Breast epithelium (tissue), 4 donors: ENCODE measurements around the gene RBM39. TPM values are rescaled to one million over a fixed set of nuclear protein-coding genes. Genes with fewer than 3 reads are reported as not detected.
"Not testable (repeated sequence)": the region's sequence is repeated elsewhere in the genome, so short reads cannot be mapped to it uniquely, and the experiment has no call there.

Source experiments
- DNase-seq, 2 donors: peaks; one replicate each; pipeline ENCODE4 v3.0.0-alpha.2; 2019; ENCODE audit warnings: low spot score in 2 of 2
- H3K27ac ChIP-seq, 2 donors: fragments of 200-600 bp; sonication (generic) in 1 of 2; one replicate each; pipeline ENCODE4 v1.5.1; 2016 to 2019; ENCODE audit warnings: mild to moderate bottlenecking in 1 of 2
- H3K27me3 ChIP-seq, 2 donors: fragments of 200-600 bp; sonication (generic) in 1 of 2; one replicate each; pipeline versions ENCODE4 v1.5.1 to v1.6.0; 2017 to 2019; ENCODE audit warnings: control low read depth in 1 of 2, mild to moderate bottlenecking in 1 of 2
- H3K36me3 ChIP-seq: fragments of 200-600 bp; one replicate; pipeline ENCODE4 v1.5.1; 2019
- H3K4me1 ChIP-seq, 2 donors: fragments of 200-600 bp; sonication (generic); one replicate each; pipeline ENCODE4 v1.5.1; 2016 to 2019; ENCODE audit warnings: control low read depth in 1 of 2
- H3K4me3 ChIP-seq, 3 donors: fragments of 200-600 bp; sonication (generic); 1 replicate in 2 of 3; 2 replicates in 1 of 3; pipeline ENCODE4 v1.5.1; 2016 to 2019; ENCODE audit warnings: mild to moderate bottlenecking in 3 of 3, moderate library complexity in 2 of 3
- H3K9me3 ChIP-seq, 2 donors: fragments of 200-600 bp; sonication (generic) in 1 of 2; one replicate each; pipeline ENCODE4 v1.5.1; 2016 to 2019; ENCODE audit warnings: control low read depth in 1 of 2
- CTCF ChIP-seq, 3 donors: fragments of 450-650 bp; IDR thresholded peaks; one replicate each; pipeline ENCODE4 v1.5.1; 2016 to 2017; ENCODE audit warnings: antibody characterized with exemption in 3 of 3, mild to moderate bottlenecking in 3 of 3, moderate library complexity in 3 of 3
- POLR2A ChIP-seq: fragments of 450-650 bp; IDR thresholded peaks from one replicate; pipeline ENCODE4 v1.6.1; 2016; ENCODE audit warnings: antibody characterized with exemption, mild to moderate bottlenecking, moderate library complexity
- POLR2AphosphoS5 ChIP-seq, 3 donors: sonication (generic); formaldehyde crosslinking; IDR thresholded peaks; one replicate each; pipeline ENCODE4 v1.6.1; 2017; ENCODE audit warnings: antibody characterized with exemption in 3 of 3
- intact Hi-C: fragments of 100-400 bp; cut with DNase I; formaldehyde crosslinking; loops from one replicate; pipeline ENCODE4 v1.15.1; 2023; ENCODE audit warnings: low total_unique reads
- total RNA-seq, 3 donors: library from RNA; depleted of rRNA; stranded (reverse); fragments of >200 nt; gene quantifications; one replicate each; pipeline ENCODE4 v1.1.0, GENCODE V29; 2016

Gene RBM39
- total RNA-seq, 3 donors from 2014 or later, result 305 to 660 (median 527) TPM

GRCh38 chr20:35710884-35711587 lies 31.0 kb downstream of the RBM39 start:
- no peak for TF ChIP-seq POLR2AphosphoS5 (IDR thresholded peaks at IDR 0.05)
- Histone ChIP-seq H3K9me3 (no peaks in the 10 kb centered on the region), H3K4me3 (no peak overlapping the region), H3K36me3 (peaks cover 12% of the 10 kb centered on the region), H3K27me3 (no peaks in the 10 kb centered on the region), H3K27ac (peak overlapping the region in 1 of 2 donors; percentile 17), H3K4me1 (peaks cover 3 to 5% of the 10 kb centered on the region in 2 donors)
- intact Hi-C loops, result no loop called here
- no peak for DNase-seq

DNA sequence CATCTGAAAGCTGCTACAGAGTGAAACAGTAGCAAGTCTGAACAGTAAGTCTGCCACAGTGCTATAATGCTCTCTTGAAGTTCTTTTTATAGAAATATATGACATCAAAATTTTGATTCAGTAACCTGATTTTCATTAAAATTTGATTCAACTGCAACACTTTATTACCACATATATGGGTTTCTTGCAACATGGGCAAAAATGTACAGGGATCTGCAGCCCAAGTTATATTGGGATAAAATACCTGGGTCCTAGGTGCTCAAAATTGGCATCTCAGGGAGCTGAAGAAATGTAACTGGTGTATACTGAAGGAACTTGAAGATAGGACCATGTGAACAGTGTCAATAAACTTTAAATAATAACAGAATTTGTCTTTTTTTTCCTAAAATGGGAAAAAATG lies 32.0 kb downstream of the RBM39 start:
- Histone ChIP-seq H3K9me3 (no peaks in the 10 kb centered on the region), H3K27me3 (no peaks in the 10 kb centered on the region), H3K27ac (no peak overlapping the region), H3K36me3 (peaks cover 11% of the 10 kb centered on the region), H3K4me3 (no peak overlapping the region), H3K4me1 (peaks cover 3 to 5% of the 10 kb centered on the region in 2 donors)
- TF ChIP-seq POLR2AphosphoS5 (IDR thresholded peaks at IDR 0.05) (no peak), CTCF (IDR thresholded peaks at IDR 0.05) (no peak), POLR2A (no peak)
- intact Hi-C loops, result no loop called here
- no peak for DNase-seq

DNA sequence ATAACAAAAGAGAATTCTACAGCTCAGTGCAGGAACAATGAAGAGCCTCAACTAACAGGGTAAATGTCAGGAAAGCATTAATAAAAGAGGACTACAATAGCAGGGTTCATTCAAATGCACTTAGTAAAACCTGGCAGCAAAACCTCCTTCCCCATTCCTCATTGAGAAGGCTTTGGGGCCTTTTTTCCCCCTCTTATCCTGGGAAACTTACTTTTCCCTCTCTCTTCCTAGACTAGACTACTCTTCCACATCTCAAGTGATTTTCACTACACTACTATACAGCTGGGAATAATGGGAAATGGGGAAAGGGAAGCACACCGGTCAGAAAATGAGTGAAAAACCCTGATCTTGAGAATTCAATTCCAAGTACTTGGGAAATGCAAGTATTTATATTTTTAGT lies 32.8 kb downstream of the RBM39 start:
- DNase-seq, result no peak
- Histone ChIP-seq H3K27ac (no peak overlapping the region), H3K9me3 (no peaks in the 10 kb centered on the region), H3K4me1 (peaks cover 3 to 5% of the 10 kb centered on the region in 2 donors), H3K4me3 (no peak overlapping the region), H3K27me3 (no peaks in the 10 kb centered on the region), H3K36me3 (peaks cover 10% of the 10 kb centered on the region)
- TF ChIP-seq POLR2A (no peak), CTCF (IDR thresholded peaks at IDR 0.05) (no peak), POLR2AphosphoS5 (IDR thresholded peaks at IDR 0.05) (no peak)
- intact Hi-C loops, result no loop called here

DNA sequence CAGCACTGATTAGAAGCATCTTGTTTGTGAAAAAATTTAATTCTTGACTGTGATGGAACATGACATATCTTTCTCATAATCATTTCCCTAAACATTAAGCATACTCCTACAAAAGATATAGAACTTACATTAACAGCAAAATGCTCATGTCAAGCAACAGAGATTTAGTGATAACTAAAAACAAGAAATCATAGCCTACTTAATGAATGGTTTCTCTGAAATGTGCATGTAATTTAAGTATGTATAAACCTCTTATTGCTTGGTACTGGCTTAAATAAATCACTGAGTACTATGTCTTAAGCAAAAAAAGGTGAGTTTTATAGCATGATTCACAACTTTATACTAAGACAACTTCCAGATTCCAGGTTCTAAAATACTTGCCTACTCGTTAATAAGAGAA lies 33.6 kb downstream of the RBM39 start:
- Histone ChIP-seq H3K27me3 (no peaks in the 10 kb centered on the region), H3K36me3 (peaks cover 4% of the 10 kb centered on the region), H3K4me3 (no peak overlapping the region), H3K9me3 (no peaks in the 10 kb centered on the region), H3K27ac (no peak overlapping the region), H3K4me1 (peaks cover 3 to 5% of the 10 kb centered on the region in 2 donors)
- intact Hi-C loops, result no loop called here
- no peak for DNase-seq
- TF ChIP-seq POLR2AphosphoS5 (IDR thresholded peaks at IDR 0.05), result no peak
- no peak for TF ChIP-seq POLR2A
- TF ChIP-seq CTCF (IDR thresholded peaks at IDR 0.05), result no peak

- intact Hi-C loops, H3K36me3 ChIP-seq: not testable (repeated sequence)
Observed at GRCh38 chr20:35706591-35707529, 35.2 kb downstream of the RBM39 start.

DNA sequence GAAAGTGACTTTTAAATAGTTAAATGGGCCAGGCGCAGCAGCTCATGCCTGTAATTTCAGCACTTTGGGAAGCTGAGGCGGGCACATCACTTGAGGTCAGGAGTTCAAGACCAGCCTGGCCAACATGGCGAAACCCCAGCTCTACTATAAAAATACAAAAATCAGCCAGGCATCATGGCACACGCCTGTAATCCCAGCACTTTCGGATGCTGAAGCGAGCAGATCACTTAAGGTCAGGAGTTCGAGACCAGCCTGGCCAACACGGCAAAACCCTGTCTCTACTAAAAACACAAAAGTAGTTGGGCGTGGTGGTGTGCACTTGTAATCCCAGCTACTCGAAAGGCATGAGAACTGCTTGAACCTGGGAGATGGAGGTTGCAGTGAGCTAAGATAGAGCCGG lies 36.2 kb downstream of the RBM39 start:
- H3K4me3 ChIP-seq, H3K9me3 ChIP-seq, DNase-seq, intact Hi-C loops, H3K4me1 ChIP-seq, H3K27ac ChIP-seq, H3K36me3 ChIP-seq, H3K27me3 ChIP-seq: not testable (repeated sequence)

More at GRCh38 chr20:35706591-35707529, 35.2 kb downstream of the RBM39 start:
- H3K4me3 ChIP-seq, H3K4me1 ChIP-seq, H3K27me3 ChIP-seq, DNase-seq, H3K27ac ChIP-seq, H3K9me3 ChIP-seq: not testable (repeated sequence)
